Cerebellar nuclear complex (tissue), 1 donor: ENCODE data around the gene TCHP.
"Not testable (repeated sequence)": the region's sequence is repeated elsewhere in the genome, so short reads cannot be mapped to it uniquely, and the experiment has no call there.

Source experiments
- DNase-seq, 2 experiments: peaks; one replicate each; lab custom pipeline; 2025; lab: John Stamatoyannopoulos, UW

The TCHP gene

GRCh38 chr12:109899783-109900751 lies at the start of gene TCHP:
TSS of gene TCHP (plus strand) at chr12:109900274. CDS start at chr12:109903027, 2,753 bp downstream.
- peak; percentile 9 to 52 for DNase-seq

GRCh38 chr12:109850518-109850917 lies 49.6 kb upstream of the TCHP start:
- not testable (repeated sequence) for DNase-seq

- no peak for DNase-seq
These were observed 44.7 kb upstream of the TCHP start for GRCh38 chr12:109855377-109855776.

DNA sequence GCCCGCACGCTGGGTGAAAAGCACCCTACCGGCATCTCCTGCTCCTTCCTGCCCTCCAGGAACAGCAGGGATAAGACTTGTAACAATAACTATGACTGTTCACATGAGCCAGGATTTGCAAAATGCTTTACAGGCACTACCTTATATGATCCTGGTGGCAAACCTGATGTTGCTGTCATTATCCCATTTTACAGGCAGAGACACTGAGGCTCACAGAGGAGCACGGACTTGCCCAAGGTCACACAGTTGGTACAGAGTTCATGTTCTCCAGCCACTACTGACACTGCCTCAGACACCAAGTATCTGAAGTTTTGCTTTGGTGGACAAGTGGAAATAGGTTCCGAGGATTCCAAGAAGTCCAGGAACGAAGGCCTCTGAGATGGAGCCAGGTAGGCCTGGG lies 42.4 kb upstream of the TCHP start:
- DNase-seq: no peak

- no peak for DNase-seq
These were observed 41.3 kb upstream of the TCHP start for GRCh38 chr12:109858764-109859163.

DNA sequence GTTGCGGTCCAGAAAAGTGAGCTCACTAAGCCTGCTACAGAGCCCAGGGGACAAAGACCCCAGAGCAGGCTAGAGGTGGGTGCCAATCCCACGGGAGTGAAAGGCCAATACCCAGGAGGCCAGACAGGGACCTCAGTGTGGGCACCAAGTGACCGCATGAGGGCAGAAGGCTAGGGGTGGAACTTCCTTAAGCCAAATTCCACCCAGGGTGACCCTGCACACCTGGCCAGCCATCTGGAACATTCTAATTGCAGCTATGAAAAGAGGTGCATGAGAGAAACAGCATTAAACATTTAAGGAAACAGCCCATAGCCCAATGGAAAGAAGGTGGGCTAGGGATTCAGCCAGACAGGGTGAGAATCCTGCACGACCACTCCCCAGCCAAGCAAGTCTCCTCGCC lies 39.1 kb upstream of the TCHP start:
- DNase-seq: no peak

DNA sequence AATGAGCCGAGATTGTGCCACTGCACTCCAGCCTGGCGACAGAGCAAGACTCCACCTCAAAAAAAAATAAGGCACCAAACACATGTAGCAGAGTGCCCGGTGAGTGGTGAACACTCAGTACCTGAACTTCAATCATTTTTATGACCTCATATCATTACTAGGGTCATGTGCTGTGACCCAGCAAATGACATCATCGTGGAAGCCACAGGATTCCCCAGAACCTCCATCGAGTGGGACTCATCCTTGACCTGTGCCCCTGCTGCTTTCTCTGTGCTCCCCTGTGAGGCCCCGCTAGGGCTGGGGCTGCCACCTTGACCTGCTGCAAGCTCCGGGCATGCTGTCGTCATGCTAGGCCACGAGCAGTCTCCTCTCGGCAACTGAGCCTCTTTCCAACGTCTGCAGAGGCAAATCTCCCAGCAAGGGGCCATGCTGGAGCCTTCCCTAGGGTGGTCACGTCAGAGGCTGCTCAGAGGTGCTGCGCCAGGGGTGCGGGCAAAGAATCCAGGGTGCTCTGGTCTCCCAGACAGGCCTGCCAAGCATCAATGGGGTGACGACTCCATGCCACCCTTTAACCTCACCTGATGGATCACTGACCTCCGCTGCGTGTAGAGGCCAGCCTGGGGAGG lies 38.3 kb upstream of the TCHP start:
- no peak for DNase-seq

DNA sequence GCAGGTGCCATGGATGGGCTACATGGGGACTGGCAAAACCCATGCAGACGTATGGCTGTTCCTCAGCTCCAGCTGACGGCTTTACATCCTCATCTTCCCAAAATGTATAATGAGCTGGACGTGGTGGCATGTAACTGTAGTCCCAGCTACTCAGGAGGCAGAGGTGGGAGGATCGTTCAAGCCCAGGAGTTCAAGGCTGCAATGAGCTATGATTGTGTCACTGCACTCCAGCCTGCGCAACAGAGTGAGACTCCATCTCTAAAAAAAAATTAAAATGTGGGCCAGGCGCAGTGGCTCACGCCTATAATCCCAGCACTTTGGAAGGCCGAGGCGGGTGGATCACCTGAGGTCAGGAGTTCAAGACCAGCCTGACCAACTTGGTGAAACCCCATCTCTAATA lies 37.6 kb upstream of the TCHP start:
- DNase-seq: not testable (repeated sequence)

DNA sequence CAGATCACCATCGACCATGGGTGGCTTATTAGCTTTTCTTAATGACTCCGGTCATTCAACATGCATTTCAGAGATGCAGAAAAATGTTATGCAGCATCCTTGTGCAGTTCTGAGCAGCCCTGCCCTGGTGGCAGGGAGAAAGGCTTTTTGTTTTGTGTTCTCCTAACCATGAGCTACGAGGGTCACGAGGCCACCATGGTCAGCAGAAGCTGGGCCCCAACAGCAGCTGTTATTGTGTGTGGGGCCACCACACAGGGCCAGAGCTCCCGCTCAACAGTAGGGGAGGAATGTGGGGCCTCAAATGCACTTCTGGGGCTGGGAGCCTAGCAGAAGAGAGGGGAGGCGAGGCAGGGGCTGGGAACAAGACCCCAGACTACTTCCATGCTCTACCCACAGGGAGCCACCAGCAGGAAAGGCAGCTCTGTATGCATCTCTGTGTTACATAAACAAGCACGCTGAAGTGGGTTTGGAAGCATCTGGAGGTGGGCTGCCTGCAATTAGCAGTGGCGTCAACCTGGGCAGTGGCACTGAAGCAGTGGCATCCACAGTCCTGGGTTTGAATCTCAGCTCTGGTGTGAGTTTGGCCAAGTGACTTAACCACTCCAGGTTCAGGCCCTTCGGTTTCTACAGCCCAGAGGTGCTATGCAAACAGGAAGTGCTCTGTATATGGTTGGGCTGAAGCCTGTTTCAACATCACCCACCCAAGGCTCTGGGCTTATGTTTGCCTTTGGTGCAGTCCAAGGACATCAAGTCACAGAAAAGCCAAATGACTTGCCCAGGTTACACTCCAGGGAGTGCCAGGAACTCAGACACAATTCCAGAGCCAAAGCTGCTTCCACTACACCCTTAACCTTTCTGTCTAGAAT lies 36.0 kb upstream of the TCHP start:
- DNase-seq: no peak

- no peak for DNase-seq
These were observed 35.2 kb upstream of the TCHP start for GRCh38 chr12:109864916-109865315.

DNA sequence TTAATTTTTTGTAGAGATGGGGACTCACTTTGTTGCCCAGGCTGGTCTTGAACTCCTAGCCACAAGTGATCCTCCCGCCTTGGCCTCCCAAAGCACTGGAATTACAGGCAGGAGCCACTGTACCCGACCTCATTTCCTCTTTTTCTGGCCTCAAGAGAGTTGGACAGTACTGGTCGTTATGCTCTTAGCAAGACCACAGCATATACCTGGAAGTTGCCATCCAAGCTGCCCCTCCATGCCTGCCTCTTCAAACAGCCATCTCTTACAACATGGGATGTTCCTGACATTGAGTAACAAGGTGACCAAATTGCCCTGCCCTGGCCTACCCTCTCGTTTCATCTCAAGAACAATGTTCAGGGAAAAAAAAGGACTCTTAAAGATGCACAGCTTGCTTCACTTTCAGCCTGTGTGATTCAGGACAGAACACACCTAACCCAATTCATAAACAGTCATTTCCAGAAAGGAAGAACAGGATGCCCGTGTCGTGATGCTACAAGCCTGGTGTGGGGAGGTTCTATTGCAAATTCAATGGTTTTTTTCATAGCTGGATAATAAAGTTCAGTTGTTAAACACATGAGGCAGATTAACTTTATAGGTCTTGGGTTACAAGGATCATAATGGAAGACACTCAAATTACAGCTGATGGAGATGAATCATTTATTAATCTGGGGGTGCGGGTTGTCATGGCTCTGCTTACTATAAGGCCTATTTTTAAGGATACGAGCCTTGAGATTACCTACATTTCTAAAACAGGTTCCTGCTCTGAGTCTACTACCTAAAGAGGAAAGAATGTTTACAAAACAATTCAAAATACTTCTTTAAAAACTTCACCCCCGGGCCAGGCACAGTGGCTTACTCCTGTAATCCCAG lies 31.7 kb upstream of the TCHP start:
- no peak for DNase-seq

DNA sequence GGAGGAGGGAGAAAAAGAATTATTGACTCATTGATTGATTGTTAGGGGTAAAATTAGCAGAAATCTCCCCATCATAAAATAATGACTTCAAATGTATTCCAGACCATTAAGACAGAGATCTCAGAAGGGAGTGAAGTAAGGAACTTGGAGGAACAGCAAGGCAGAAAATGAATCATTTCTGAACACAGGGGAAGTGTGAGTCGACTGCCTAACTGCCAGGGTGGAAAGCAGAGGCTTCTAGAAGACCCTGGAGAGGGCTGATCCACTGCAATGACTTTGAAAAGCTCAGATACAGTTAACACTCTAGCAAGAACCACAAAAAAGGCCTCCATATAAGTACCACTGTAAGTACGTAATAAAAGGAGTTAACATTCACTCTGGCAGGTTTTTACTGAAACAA lies 29.4 kb upstream of the TCHP start:
- DNase-seq: no peak

DNA sequence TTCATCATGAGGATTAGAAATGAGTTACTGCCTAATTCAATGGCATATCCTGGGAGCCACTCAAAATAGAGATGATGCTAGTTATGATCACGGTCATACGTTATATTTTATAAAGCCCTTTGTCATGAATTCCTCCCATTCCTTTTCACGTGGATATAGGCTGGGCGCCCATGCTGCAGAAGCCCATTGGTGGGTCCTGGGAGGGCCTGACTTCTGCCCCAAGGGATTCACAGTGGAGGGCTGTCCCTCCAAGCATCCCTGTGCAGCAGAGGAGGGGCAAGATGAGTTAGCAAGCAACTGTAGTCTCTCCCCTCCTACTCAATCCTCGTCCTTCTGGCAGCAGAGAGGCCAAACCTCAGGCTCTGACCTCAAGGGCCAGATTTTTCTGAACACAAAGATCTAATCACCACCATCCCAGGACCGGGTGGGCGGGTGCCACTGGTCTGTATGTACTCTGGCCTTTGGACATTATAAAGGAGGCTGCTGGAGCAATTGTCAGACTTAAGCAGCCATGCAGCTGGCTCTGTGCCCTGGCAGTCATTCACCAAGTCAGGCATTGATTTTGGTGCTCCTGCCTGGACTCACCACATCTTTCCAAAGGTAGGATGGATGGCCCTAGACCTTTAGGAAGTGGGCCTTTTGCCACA lies 28.3 kb upstream of the TCHP start:
- DNase-seq: no peak

DNA sequence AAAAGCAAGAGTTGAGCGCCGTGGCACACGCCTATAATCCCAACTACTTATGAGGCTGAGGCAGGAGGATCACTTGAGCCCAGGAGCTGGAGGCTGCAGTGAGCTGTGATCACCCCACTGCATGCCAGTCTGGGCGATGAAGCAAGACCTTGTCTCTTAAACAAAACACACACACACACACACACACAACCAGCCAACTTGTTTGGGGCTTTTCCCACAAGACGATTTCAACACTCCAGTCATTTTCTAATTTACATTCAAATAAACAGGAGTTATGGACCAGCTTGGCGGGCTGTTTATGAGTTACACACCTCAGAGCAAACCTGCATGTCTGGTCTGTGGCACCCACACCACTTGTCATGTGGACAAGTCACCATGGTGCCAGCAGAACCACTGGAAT lies 26.4 kb upstream of the TCHP start:
- no peak for DNase-seq

GRCh38 chr12:109875572-109876131 lies 24.4 kb upstream of the TCHP start:
- no peak for DNase-seq

DNA sequence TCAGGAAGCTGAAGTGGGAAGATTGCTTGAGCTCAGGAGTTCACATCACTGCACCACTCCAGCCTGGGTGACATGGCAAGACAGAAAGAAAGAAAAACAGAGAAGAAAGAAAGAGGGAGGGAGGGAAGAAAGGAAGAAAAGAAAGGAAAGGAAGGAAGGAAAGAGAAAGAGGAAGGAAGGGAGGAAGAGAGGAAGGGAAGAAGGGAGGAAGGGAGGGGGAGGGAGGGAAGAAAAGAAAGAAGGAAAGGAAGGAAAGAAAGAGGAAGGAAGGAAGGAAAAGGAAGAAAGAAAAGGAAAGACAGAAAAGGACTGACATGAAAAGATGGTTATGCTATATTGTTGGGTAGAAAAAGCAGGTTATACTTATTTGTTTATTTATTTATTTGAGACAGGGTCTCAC lies 23.7 kb upstream of the TCHP start:
- DNase-seq: no peak

DNA sequence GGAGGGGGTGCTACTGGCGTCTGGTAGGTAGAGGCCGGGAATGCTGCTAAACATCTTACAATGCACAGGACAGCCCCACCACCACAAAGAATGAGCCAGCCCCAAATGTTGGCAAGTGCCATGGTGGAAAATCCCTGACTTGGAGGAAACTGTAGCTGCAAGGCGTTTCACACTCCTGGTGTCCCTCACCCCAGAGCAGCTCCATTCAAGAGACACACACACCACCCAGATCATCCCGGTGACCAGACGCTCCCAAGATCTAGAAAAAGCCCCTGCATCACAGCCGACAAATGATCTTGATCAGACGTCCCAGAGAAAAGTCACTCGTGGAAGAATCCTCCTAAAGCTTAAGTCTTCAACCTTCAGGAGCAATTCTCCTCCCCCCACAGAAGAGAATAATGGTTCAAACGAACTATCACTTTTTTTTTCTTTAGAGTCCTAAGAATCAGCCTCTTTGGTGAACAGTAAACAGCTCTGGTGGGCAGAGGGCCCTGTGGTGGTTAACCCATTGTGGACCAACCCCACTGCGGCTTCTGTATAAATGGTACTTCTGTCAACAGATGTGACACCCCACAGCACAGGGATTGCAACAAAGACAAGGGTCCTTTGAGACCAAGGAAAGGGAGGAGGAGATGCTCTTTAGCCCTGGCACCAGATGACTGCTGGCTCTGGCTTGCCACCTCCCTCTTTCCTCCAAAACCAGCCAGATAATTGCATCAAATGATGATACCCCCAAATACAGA lies 22.4 kb upstream of the TCHP start:
- no peak for DNase-seq

DNA sequence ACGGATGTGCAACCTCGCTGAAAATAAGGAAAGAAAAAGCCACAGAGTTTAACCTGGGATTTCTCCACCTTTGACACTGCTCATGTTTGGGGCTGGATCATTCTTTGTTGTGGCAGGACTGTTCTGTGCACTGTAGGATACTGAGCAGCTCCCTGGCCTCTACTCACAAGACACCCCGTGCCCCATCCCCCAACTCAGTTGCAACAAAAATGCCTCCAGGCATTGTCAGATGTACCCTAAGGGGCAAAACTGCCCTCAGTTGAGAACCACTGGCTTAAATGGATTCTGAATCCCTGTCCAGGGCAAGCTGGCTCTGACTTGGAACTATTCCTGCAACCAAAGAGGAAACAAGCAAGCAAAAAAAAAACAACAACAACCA lies 21.8 kb upstream of the TCHP start:
- no peak for DNase-seq

DNA sequence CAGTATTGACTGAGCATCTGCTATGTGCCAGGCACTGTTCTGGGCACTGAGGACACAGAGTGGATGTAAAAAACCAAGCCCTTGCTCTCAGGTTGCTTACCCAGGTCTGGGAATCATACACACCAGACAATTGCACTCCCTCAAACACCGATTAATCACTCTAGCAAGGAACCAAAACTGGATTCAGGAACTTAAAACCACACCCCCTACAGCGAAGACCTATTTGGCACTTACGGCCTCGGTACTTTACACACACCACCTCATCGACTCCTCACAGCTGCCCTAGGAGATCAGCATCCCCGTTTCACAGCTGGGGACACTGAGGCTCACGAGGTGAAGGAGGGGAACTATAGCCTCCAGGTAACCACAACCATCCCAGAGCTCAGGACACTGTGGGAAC lies 21.3 kb upstream of the TCHP start:
- no peak for DNase-seq
